CD4-positive, alpha-beta T cell treated with Interferon alpha-2 for 1 hour (primary cell): ENCODE measurements around the gene SPTLC3.

ENCODE experiments used
- DNase-seq, 2 donors: peaks; one replicate each; pipeline ENCODE4 v3.0.0-alpha.2; 2020 to 2022

Gene SPTLC3

DNA sequence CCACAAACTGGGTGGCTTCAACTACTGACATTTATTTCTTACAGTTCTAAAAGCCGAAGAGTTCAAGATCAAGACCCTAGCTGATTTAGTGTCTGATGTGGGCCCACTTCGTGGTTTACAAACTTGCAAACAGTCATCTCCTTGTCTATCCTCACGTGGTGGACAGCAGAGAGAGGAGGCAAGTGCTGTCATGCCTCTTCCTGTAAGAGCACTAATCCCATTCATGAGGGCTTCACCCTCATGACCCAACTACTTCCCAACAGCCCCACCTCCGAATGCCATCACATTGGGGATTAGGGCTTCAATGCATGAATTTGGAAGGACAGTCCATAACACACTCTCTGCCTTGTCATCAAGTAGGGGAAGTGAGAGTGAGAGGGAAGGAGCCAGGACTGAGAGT, 196.7 kb downstream of the SPTLC3 start:
- DNase-seq = no peak

DNA sequence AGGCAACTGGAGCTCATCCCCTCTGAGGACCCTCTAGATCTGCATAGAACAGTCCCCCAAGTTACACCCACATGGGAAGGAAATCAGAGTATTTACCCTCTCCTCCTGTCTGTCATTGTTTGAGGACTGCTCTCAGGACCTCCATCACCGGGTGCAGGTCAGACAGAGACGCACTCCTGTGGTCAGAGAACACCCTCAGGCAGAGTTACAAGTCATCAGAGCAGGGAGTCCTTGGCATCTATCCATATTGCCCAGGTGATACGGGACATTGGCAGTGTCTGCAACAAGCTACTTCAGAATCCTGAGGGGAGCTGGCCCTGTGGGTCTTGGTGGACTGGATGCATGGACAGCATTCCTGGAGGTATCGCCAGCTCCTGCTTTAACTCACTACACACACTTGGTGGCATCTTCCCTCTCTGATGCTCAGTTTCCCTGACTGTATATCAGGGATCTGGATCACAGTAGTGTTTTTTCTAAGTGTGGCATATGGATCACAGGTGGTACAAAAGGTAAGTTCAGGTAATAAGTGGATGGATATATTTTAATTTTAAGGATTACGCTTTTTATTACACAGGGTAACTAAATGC, 197.2 kb downstream of the SPTLC3 start:
- no peak for DNase-seq

DNA sequence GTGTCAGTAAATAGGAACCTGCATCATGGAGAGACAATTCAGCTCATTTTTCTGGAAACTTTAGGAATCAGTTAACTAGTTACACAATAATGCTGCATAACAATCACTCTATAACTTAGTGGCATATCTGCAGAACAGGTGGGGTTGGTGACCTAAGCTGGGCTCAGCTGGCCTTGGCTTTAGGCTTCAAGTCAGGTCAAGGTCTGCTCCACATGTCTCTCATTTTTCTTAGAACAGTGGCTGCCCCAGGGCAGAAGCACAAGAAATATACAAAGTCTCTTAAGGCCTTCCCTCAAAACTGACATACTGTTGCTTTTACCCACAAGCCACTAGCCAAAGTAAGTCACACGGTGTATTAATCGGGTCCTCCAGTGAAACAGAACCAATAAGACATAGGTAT, 198.2 kb downstream of the SPTLC3 start:
- DNase-seq = no peak

DNA sequence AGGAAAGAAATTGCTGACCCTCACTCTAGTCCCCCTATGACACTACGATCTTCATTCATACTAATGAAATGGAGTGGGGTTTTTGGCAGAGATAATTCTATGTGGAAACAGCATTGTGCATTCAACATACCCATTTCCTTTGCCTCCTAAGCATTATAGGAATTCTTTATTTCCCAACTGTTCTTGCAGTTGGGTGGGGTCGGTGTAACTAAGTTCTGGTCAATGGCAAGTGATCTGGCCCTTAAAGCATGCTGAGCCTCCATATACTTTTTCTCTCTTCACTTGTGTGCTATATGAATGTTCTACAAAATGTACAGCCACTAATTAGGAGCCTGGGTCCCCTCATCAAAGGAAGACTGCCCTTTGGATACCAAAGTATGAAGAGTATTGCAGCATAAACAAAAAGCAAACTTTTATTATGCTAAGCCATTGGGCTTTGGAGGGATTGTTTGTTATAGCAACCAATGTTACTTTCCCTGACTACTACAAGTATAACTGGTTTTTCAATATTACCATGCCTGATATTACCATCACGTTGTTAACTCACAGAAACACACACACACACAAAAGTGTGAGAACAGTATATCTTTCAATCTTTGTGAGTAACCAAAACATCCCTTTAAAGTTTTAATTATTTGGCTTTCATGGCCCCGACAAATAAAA, 203.3 kb downstream of the SPTLC3 start:
- DNase-seq = no peak

DNA sequence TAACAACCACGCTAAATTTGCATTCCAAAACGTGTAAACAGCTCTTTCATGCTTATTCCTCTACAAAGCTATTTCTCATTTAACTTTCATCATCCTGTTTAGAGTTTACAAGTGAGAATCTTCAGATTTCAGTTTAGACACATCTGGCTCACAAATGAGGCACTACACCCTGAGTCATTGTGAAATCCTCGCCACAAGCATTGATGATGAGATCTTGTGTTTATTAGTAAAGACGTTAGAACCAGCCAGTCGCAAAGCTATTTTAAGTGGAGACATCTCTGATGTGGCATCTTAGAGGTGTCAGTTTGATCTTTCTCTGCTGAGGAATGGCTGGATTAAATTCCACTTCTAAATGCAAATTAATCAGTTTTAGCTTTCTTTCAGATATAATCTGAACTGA, 204.0 kb downstream of the SPTLC3 start:
- no peak for DNase-seq

DNA sequence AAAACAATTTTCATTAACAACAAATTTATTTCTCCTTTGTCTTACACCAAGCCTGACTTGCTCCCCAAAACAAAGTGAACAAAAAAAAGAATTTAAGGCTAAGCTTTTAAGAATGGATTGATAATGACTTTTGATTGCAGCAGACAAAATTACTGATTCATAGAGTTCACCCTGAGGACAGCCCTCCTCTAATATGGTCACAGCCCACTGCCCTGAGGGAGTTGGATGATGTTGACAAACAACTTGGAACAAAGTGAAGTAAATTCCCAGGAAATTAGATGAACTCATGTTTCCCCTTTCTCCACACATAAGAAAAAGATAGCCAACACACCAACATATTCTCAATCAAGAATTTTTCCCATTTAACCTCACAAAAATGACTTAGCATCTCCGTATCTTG, 204.6 kb downstream of the SPTLC3 start:
- DNase-seq = no peak

DNA sequence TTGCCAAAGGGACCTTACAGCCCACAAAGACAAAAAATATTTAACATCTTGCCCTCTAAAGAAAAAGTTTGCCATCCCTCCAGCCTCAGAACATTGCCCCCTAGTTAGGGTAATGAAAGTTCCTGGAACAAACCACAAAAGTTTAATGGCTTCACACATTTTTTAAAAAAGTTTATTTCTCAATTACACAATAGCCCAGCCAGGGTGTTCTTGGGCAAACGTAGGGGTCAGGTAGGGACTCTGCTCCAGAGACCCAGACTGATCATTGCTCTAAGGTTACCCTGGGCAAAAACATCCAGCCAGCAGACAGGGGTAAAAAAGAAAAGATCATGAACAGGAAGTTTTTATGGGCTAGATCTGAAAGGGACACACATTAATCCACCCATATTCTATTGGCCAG, 207.8 kb downstream of the SPTLC3 start:
- no peak for DNase-seq
